Natural killer cell (primary cell): Measurements from ENCODE around the gene HECTD4. TPM values are rescaled to one million over a fixed set of nuclear protein-coding genes. Genes with fewer than 3 reads are reported as not detected.

Source experiments
- ATAC-seq, 3 donors: fragments of 150-1000 bp in 2 of 3; fragments of 200-7000 bp in 1 of 3; cut with Tn5 transposase; 1 replicate in 1 of 3; 2 replicates in 2 of 3; pipeline ENCODE4 v1.10.0; 2021; ENCODE audit warnings: mild to moderate bottlenecking in 2 of 3, moderate library complexity in 2 of 3
- DNase-seq, 2 donors: peaks; one replicate each; pipeline versions ENCODE4 v3.0.0 to v3.0.0-alpha.2; 2013 to 2021; ENCODE audit warnings: mixed read lengths in 1 of 2
- H3K27ac ChIP-seq: one replicate; pipeline ENCODE4 v1.5.1; 2013; ENCODE audit warnings: mild to moderate bottlenecking, low read length
- H3K27me3 ChIP-seq: one replicate; pipeline ENCODE4 v1.6.1; 2013; ENCODE audit warnings: low read length; ENCODE audit not compliant: control insufficient read depth, insufficient read depth
- H3K36me3 ChIP-seq: one replicate; pipeline ENCODE4 v1.6.1; 2013; ENCODE audit warnings: low read length; ENCODE audit not compliant: control insufficient read depth, insufficient read depth
- H3K4me1 ChIP-seq: one replicate; pipeline ENCODE4 v1.6.1; 2013; ENCODE audit warnings: low read length; ENCODE audit not compliant: control insufficient read depth, insufficient read depth
- H3K4me3 ChIP-seq: one replicate; pipeline ENCODE4 v1.5.1; 2013; ENCODE audit warnings: low read length
- H3K9me3 ChIP-seq: one replicate; pipeline ENCODE4 v1.6.1; 2013; ENCODE audit warnings: low read length; ENCODE audit not compliant: control insufficient read depth, insufficient read depth
- H3K27ac Mint-ChIP-seq, 2 donors: one replicate each; pipeline ENCODE4 v1.8.0; 2022; ENCODE audit warnings: mild to moderate bottlenecking in 2 of 2, mixed read lengths in 2 of 2, moderate library complexity in 1 of 2
- H3K27me3 Mint-ChIP-seq, 2 donors: one replicate each; pipeline ENCODE4 v1.8.0; 2022; ENCODE audit warnings: low read depth in 2 of 2, mixed read lengths in 2 of 2
- H3K36me3 Mint-ChIP-seq: one replicate; pipeline ENCODE4 v1.8.0; 2022; ENCODE audit warnings: mixed read lengths
- H3K4me1 Mint-ChIP-seq, 2 donors: one replicate each; pipeline ENCODE4 v1.8.0; 2022; ENCODE audit warnings: mixed read lengths in 2 of 2
- H3K4me3 Mint-ChIP-seq: one replicate; pipeline ENCODE4 v1.8.0; 2022; ENCODE audit warnings: mild to moderate bottlenecking, moderate library complexity, mixed read lengths
- H3K9me3 Mint-ChIP-seq, 2 donors: one replicate each; pipeline ENCODE4 v1.8.0; 2022; ENCODE audit warnings: mixed read lengths in 2 of 2
- WGBS: methylation state at CpG from one replicate; pipeline ENCODE4 v1.1.7; 2013; ENCODE audit warnings: missing lambda C conversion rate; ENCODE audit not compliant: insufficient coverage; 5-methylcytosine and 5-hydroxymethylcytosine counted together
- intact Hi-C: fragments of 100-400 bp; cut with micrococcal nuclease; formaldehyde crosslinking; loops from one replicate; pipeline ENCODE4 v1.14.2; 2022
- total RNA-seq, 4 donors: library from RNA; stranded (reverse); fragments of 120-200 nt in 1 of 4; gene quantifications; one replicate each; pipeline versions ENCODE4 v1.2.3 to v1.2.4, GENCODE V29; 2013 to 2022
- TF ChIP-seq, protein P1 (sequence below): fragments of 200-600 bp; IDR thresholded peaks from one replicate; pipeline ENCODE4 v1.8.0; 2022; ENCODE audit warnings: antibody characterized with exemption

HECTD4 gene
- total RNA-seq, 3 donors from 2014 or later (not counting 1 experiment from before 2014, with no cell fraction given) = 66.9 to 82.6 (median 79.2) TPM

DNA sequence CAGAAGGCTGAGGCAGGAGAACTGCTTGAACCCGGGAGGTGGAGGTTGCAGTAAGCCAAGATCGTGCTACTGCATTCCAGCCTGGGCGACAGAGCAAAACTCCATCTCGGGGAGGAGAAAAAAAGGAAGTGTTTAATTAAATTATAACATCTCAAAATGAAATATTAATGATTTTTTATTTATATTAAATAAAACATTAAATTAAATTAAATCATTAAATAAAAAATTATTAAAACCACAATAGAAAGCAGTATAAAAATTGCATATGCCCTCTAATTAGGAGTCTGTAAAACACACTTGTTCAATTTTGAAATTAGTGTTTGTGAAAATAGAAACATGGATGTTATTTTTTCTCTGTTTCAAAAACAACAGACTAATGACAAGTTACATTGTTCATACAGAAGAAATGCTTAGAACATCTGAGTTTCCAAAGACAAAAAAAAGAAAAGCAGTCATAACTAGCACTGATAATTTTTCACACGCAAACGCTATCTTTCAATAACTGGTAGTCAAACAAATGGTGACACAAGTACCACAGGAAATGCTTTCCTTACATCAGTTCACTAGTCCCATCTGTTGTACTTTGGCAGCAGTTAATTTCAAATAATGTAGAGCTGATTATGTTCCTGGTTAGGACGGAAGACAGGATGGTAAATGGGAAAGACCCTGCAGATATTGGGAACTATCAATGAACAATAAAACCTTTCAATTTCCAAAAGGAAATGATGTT lies 54.9 kb downstream of the HECTD4 start:
- TF ChIP-seq, protein P1, sequence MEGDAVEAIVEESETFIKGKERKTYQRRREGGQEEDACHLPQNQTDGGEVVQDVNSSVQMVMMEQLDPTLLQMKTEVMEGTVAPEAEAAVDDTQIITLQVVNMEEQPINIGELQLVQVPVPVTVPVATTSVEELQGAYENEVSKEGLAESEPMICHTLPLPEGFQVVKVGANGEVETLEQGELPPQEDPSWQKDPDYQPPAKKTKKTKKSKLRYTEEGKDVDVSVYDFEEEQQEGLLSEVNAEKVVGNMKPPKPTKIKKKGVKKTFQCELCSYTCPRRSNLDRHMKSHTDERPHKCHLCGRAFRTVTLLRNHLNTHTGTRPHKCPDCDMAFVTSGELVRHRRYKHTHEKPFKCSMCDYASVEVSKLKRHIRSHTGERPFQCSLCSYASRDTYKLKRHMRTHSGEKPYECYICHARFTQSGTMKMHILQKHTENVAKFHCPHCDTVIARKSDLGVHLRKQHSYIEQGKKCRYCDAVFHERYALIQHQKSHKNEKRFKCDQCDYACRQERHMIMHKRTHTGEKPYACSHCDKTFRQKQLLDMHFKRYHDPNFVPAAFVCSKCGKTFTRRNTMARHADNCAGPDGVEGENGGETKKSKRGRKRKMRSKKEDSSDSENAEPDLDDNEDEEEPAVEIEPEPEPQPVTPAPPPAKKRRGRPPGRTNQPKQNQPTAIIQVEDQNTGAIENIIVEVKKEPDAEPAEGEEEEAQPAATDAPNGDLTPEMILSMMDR = no peak
- DNase-seq (no peak), ATAC-seq (no peak)
- H3K27me3 Mint-ChIP-seq = no peaks in the 10 kb centered on the region
- intact Hi-C loops = no loop called here
- Histone ChIP-seq H3K9me3 (no peaks in the 10 kb centered on the region), H3K4me3 (no peak overlapping the region), H3K27me3 (no peaks in the 10 kb centered on the region), H3K4me1 (no peaks in the 10 kb centered on the region), H3K27ac (no peak overlapping the region), H3K36me3 (no peaks in the 10 kb centered on the region)
- H3K9me3 Mint-ChIP-seq = no peaks in the 10 kb centered on the region
- WGBS = 87% methylated on average over 5 of the region's 7 CpGs
- H3K27ac Mint-ChIP-seq = no peak overlapping the region
- H3K36me3 Mint-ChIP-seq = no peaks in the 10 kb centered on the region
- no peak overlapping the region for H3K4me3 Mint-ChIP-seq
- peaks cover 10 to 25% of the 10 kb centered on the region in 2 donors for H3K4me1 Mint-ChIP-seq

DNA sequence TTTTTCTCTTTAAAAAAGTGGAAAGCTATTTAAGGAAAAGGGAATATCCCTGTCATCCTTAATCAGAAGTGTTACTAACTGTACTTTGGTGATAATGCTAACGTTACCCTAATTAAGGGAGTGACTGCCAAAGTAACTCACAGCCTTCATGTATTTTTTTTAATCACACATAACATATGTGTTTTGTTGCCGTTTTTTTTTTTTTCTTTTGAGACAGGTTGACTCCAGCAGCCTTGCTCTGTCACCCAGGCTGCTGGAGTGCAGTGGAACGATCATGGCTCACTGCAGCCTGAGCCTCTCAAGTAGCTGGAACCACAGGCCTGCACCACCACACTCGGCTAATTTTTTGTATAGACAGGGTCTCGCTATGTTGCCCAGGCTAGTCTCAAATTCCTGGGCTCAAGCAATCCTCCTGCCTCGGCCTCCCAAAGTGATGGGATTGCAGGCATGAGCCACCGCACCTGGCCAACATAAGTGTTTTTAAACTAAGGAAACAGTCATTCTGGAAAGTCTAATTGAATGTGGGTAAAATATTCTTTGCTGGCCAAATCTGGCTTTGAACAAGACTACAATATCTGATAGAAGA lies 56.5 kb downstream of the HECTD4 start:
- no peaks in the 10 kb centered on the region for H3K27me3 Mint-ChIP-seq
- H3K9me3 Mint-ChIP-seq = no peaks in the 10 kb centered on the region
- no peaks in the 10 kb centered on the region for H3K36me3 Mint-ChIP-seq
- intact Hi-C loops = no loop called here
- DNase-seq = no peak
- ATAC-seq = no peak
- Histone ChIP-seq H3K4me3 (no peak overlapping the region), H3K27ac (no peak overlapping the region), H3K9me3 (no peaks in the 10 kb centered on the region), H3K4me1 (no peaks in the 10 kb centered on the region), H3K27me3 (no peaks in the 10 kb centered on the region), H3K36me3 (no peaks in the 10 kb centered on the region)
- no peak overlapping the region for H3K27ac Mint-ChIP-seq
- WGBS = 95% methylated on average over 7 of the region's 7 CpGs
- TF ChIP-seq, protein P1 = no peak
- no peak overlapping the region for H3K4me3 Mint-ChIP-seq
- peaks cover 14 to 23% of the 10 kb centered on the region in 2 donors for H3K4me1 Mint-ChIP-seq

DNA sequence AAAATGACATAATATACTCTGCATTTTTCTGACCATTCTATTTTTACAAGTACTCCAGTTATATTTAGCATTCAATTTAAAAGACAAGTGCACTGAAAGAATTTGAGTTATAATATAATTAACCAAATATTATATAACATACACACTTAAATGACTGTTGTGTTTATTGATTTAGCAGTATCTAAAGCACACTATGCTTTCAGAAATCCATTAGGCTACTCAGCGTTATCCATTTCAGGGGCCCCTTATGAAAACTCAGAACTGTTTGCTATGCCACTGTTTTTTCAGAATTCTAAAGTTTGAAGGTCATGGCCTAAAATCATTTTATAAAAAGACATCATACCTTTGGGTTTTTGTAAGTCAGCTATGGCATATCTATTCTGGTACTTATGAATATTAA lies 57.1 kb downstream of the HECTD4 start:
- Histone ChIP-seq H3K27me3 (no peaks in the 10 kb centered on the region), H3K9me3 (no peaks in the 10 kb centered on the region), H3K36me3 (no peaks in the 10 kb centered on the region), H3K4me3 (no peak overlapping the region), H3K4me1 (no peaks in the 10 kb centered on the region), H3K27ac (no peak overlapping the region)
- intact Hi-C loops = no loop called here
- 83% methylated on average over 1 of the region's 1 CpG for WGBS
- H3K4me3 Mint-ChIP-seq = no peak overlapping the region
- no peaks in the 10 kb centered on the region for H3K9me3 Mint-ChIP-seq
- TF ChIP-seq, protein P1 = no peak
- peaks cover 14 to 23% of the 10 kb centered on the region in 2 donors for H3K4me1 Mint-ChIP-seq
- no peaks in the 10 kb centered on the region for H3K27me3 Mint-ChIP-seq
- no peak overlapping the region for H3K27ac Mint-ChIP-seq
- no peaks in the 10 kb centered on the region for H3K36me3 Mint-ChIP-seq
- DNase-seq (no peak), ATAC-seq (no peak)
